NOMO-1 treated with DMSO at 0.1 percent for 48 hours (cell line): ENCODE data around the gene ATP1A1.

Experiments used
- DNase-seq: peaks from one replicate; lab custom pipeline; 2025; ENCODE audit not compliant: unreplicated experiment; lab: John Stamatoyannopoulos, UW

ATP1A1 gene

DNA sequence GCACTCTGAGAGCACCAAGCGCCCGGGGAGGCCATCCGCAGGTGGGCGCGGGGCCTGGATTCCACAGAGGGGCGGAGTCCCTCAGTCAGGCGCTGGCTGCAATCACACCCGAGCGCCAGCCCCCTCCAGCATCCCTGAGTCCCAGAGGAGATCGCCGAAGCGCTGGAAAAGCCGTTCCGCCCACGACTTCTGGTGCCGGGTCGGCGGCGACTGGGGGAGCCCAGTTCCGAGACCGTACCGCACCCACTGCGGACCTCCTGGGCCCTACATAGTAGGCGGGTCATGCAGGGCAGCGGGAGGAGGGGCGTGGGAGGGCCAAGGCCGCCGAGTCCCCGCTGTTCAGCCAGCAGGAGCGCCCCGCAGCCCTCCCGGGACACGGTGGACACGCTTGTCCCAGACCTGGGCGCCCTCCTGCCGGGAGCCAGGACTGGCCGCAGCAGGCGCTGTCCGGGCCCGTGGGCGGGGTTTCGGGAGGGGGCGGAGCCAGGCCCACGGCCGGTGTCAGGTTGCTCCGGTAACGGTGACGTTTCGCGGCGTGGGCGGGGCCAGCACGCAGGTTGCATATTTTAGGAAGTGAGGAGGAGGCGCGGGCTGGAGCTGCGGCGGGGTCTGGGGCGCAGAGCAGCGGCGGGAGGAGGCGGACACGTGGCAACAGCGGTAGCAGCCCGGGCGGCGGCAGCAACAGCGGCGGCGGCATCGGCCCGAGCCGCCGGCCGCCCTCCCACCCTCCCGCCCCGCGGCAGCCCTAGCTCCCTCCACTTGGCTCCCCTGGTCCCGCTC, at the start of gene ATP1A1:
TSS of gene ATP1A1 (plus strand) at position 594 of the 780 bp plus-strand sequence. CDS start 268 bp downstream, outside the sequence.
- peak; percentile 92 for DNase-seq

DNA sequence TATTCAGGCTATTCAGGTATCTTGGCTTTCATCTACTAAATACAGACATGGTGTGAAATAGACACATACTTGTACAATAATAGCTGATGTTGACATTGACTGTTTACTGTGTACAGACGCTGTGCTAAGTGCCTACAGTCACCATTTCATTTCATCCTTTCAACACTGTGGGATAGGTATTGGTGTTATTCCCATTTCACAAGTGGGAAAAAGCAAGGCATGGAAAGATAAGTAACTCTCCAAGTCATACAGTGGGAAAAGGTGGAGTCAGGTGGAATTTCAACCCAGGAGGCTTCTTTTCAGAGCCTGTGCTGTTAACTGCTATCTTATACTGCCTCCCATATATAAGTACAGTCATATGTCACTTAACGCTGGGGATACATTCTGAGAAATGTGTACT, 49.6 kb upstream of the ATP1A1 start:
- no peak for DNase-seq

DNA sequence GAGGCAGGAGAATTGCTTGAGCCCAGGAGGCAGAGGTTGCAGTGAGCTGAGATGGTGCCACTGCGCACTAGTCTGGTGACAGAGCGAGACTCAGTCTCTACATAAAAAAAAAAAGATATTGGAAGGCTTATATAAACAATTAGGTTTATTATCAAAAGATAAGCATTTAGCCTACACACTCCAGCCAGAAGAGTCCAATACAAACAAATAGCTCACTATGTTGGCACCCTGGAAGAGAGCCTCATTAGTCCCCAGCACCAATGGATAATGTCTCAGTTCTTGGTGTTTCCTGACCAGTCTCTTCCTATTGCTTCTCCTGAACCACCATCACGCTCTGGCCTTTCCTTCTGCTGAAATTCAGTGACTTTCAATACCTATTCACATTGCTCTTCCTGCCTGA, 48.6 kb upstream of the ATP1A1 start:
- no peak for DNase-seq

DNA sequence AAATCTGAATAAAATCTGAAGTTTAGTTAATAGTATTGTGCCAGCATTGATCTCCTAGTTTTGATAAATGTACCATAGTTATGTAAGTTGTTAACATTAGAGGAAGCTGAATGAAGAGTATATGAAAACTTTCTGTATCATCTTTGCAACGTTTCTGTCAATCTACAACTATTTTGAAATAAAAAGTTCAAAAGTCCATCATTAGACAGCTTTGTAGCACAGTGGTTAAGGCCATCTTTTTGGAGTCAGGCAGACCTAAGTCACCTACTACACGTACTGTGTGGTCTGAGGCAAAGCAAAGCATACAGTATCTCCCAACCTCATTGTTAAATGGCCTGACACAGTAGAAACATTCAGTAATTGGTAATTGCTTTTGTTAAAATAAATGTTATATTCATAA, 47.9 kb upstream of the ATP1A1 start:
- DNase-seq, result no peak

DNA sequence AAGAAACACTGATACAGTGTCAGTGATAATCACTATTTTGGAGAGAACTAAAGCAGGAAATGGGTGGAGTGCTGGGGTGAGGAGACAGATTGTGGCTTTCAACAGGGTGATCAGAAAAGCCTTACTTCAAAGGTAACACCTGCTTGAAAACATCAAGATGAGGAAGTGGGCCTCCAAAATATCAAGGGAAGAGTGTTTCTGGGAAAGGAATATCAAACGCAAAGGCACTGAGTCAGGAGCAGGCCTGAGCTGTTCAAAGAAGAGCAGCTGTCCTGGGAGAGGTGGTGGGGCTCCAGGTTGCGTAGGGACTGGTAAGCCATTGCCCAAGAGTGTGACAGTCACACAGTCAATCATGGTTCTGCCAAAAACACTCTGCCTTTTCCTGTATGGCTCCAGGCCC, 47.1 kb upstream of the ATP1A1 start:
- peak; percentile 16 for DNase-seq

DNA sequence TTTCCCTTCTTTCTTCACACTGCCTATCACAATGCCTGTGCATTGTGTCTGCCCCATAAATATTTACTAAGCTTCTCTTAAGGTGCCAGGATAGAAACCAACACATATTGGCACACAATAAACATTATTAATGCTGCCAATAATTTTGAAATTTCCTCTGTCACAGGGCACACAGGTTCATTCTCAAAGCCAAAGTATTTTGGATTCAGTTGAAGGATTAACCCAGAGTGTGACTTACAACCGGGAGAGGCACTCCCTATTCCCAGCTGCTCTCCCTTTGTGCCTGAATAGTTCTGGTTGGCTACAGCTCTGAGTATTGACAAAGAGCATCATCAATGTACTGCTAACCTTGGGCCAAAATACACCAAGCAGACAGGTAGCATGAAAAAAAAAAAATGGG, 46.6 kb upstream of the ATP1A1 start:
- no peak for DNase-seq

DNA sequence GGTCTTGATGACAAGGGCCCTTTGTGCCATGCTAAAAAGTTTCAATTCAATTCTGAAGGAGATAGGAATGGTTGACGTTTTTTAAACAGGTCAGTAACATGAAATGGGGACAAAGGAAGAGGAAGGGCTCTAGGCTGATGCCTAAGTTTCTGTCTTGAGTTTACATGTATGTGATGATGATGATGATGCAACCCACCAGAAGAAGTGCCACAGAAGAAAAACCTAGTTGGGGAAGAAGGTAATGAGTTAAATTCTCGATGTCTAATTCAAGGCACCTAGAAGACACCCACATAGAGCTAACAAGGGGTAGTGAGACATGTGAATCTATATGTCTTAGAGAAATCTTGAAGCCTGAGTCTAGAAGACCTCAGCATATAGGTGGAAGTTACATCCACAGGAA, 44.4 kb upstream of the ATP1A1 start:
- DNase-seq, result no peak

DNA sequence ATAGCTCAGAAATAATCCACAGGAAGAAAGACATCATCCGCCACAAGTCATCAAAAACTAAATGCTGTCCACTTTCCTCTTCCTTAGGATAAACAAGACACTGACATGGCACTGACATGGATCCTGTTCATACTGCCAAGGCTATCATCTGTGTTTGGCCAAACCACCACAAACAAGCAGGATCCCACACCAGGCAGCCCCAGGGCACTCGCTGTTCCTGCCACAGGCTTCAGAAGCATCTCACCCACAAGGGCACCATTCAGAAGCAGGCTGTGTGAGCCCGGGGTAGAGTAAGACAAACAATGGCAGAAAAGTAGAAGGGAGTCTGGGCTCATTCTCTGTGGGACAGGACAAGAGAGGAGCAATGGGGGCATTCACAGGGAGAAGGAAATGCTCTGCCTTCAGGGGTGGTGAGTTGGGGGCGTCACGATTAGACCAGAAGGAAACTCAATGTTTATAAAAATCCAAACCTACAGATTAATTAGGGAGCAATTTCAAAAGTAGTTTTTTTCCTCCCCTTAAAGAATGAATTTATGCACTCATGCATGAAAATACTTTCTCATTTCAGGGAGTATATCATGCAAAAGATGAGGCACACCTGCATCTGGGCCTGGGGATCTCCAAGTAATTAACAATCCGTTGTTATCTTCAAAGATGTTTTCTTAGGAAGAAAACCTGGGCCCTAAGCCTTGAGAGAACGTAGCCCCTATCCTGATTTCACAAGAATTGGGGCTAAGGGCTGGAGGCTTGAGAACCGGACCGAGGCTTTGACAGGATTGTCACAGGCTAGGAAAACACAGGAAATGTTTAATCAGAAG, 43.3 kb upstream of the ATP1A1 start:
- DNase-seq, result no peak

DNA sequence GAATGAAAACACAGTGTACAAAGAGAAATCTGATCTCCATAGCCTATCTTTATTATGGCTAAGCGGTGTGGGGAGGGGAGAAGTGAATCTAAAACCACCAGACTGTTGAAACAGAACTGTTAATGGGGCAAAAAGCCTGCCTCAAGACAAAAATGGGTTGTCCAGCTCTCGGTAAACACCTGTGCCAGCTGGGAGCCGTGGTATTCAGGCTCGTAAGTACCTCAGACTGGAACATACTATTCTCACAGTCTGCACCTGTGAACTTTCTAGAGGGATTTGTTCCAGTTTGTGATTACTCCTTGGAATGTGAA, 42.7 kb upstream of the ATP1A1 start:
- DNase-seq, result no peak

DNA sequence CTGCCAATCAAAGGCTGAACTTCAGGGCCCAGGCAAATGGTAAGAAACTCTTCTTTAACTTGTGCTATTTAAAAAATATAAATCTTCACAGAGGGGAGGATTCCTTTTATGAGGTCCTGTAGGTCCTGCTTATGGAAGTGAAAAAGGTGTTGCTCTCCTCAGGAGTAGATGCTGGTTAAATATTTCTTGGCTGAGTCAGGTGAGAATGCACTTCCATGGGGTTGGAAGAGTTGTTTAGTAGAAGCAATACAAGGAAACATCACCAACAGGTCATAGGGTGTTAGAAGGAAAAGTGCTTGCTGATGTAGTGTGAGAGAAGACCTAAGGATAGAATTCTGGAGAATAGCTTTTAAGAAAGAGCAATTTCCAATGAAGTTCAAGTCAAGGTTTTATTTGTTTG, 42.2 kb upstream of the ATP1A1 start:
- no peak for DNase-seq

DNA sequence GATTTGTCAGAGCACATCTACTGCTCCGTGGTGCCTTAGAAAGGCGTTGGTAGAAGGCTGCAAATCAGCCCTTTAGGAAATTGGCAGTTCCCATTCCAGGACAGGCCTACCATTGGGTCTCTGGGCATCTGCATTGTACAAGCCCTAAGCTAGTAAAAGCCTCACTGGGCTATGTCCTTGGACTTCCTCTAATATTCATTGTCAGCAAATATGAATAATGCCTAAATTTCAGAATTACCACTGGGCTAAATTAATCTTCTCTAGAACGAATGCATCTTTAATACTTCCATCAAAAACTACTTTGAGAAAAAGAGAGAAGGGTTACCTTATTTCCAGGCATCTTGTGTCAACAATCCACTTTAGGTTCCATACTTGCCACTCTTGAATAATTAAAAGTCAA, 41.5 kb upstream of the ATP1A1 start:
- DNase-seq, result no peak

DNA sequence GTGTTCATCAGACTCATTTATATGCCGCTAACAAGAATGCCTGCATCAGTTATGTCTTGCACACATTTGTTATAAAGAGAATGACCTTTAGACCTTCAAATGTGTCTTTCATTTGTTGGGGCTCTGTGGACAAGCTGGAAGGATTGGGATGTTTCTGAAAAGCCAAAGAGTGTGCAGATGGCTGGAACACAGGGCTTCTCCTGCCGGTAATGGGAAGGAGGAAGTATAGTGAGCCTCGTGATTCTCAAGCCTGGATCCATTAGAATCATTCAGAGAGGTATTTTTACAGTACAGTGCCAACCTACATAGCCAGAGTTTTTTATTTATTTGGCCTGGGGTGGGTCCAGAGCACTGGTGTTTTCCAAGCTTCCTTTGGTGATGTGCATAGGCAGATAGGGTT, 40.6 kb upstream of the ATP1A1 start:
- no peak for DNase-seq

DNA sequence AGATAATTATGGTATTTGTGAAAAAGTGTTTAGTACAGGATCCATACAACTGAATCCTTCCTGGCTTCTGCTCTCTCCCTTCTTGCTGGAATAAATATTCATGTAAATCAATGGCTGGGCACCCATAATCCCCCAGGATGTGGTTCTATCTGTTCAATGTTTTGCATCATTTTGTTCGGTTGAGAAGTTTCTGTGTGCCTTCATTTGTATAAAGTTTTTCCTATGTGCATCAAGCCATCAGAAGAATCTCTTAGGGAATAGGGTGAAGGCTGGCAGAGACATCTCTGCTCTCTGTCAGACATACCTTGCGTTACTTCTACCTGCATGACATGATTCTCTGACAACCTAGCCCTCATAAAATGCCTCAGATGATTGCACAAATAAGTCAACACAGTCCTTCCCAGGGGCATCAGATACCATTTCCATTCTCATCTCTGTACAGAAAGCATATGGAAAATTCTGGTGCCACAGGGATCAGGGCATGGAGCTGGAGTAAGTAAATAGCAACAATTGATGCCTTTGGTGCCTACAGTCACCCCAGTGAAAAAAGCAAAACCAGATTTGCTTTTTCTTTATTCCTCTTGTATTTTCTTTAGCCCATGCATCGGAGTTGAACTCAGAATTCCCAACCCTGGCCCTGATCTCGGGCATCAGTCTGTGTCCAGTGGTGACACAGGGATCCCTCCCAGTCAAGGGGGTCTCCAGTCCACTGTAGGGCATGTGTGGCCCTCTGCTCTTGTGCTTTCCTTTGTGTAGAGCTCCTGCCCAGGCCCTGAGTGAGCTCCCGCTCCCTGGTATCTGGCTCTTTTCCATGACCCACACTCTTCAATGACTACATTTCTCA, 39.7 kb upstream of the ATP1A1 start:
- DNase-seq, result no peak

DNA sequence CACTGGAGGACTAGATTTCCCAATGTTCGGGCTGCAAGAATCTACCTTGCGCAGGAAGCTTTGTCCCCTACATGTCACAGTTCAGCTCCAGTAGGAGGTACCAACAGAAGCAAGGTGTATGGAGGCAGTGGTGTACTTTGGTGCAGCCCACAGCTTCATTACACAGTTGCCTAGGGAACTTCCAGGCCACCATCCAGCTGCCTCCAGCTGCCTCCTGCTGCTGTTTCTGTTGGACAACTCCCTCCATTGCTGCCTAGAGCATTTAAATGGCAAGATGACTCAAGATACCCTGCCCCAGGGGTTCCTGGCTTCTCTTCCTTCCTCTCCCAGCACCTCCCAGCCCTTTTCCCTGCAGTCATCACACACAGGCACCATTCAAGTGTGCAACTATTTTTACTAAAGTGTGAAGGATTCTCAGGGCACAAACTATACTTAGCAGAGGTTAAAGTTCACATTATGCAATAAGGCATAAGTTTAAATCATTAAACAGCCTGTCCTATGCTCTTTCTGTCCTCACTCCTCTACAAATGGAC, 39.0 kb upstream of the ATP1A1 start:
- DNase-seq, result no peak

DNA sequence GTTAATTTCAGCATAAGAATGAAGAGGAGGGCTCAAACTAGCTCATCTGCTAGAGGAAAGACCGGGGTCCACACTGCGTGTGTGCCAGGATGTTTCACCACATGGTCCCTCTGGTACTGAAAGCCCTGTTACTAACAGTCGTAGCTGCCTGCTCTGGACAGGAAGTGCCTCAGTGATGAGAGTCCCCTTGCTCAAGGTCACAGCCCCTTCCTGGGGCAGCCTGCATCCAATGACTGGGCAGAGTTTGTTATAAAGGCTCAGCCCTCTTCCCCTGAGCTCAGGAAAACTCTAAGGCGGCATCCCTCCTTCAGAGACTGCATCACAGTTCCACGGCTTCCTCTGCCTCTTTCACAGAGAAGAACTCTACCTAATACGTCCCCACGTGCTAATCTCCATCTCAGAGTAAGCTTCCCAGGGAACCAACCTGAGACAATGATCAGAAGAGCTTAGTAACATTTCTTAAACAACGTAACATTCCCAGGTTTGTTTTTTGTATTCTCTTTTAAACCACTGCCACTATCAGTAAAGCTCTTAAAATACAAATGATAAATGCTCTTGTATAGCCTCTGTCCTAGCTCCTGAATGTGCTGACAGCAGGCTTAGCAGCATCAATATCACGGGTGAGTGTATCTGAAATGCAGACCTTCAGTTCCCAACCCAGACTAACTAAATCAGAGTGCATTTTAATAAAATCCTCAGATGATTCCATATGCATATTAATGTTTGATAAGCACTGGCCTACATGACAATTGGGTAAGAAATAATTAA, 38.0 kb upstream of the ATP1A1 start:
- DNase-seq, result no peak

DNA sequence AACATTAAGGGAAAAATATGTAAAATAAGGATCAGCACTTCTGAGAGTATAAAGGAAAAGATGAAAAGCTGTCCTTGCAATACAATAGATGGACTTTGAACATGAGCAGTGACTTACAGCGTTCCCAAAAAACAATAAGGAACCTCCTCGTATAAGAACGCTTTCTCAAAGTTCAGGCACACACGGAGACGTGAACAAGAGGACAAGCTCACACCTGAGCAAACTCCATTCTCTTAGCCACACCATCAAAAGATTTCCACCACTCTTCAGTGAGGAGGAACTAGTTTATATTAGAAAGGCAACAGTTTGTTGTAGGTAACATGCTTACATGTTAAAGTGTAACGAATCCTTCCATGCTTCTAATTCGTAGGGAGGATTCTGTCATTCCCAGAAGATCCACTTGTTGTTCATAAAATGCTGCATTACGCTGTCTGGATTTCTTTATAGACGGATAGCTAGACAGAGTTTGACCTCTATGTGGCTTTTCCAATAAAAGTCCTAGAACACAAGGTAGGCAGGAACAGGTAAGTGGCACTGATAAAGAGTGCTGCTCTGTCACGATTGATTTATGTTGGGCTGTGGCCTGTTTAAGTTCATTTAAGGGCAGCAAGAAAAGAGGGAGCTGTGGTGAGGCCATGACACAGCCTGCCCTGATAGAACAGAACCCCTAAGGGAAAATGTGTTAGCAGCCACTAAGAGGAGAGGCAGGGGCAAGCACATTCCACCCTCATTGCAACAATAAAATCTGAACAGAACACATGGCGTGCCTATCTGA, 37.0 kb upstream of the ATP1A1 start:
- no peak for DNase-seq

DNA sequence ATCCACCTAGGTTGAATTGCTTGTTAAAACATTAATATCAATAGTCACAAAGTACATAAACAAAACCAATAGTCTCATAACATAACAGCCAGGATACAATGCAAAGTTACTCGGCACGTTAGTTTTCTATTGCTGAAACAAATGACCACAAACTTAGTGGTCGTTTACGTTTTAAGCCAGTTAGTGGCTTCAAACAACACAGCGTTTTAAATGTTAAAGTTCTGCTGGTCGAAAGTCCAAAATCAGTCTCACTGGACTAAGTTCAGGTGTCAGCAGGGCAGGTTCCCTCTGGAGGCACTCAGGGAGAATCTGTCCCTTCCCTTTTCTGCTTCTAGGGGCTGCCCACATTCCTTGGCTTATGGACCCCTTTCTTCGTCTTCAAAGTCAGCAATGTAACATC, 35.6 kb upstream of the ATP1A1 start:
- no peak for DNase-seq

DNA sequence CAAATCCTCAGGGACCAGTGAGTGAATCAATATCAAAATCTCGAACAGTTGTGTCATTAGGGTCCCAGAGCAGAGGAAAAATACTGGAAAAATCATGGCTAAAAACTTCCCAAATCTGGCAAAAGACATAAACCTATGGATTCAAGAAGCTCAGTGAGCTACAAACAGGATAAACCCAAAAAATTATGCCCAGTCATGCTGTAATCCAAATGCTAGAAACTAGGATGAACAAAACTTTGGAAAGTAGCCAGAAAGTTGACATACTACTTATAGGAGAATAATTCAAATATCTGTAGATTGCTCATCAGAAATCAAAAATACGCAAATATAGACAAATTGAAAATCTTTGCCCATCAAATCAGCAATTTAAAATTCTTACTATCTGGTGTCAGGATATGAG, 34.6 kb upstream of the ATP1A1 start:
- no peak for DNase-seq

DNA sequence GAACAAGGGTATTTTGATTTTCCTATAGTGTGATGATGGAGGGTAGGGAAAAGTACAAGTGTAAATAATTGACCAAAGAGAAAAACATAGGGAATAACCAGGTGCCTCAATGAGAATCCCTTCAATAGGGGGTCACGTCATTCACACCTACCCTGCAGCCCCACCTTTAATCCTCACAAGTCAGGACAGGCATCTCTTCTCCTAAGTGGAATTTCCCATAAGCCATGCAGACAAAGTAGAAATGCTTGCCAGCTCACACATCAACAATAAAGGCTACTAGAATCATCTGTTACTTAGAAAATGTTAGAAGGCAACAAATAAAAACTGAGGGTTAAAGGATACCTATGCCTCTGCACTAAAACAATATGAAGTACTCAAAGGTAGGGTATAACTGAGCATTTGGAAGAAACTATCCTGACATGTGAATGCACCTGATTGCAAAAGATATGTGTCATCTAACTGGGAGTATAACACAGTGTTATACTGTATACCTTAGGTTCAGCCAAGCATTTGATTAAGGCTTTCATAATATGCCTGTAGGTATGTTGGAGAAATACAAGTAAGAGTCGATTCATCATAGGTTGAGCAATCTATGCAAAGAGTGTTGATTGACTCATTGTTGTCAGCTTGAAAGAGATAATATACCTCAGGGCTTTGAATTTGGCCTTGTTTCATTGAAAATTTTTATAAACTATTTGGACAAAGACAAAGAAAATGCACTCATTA, 32.4 kb upstream of the ATP1A1 start:
- no peak for DNase-seq
